ENCODE data around the gene SLC38A7. TPM values are rescaled to one million over a fixed set of nuclear protein-coding genes. Genes with fewer than 3 reads are reported as not detected.

SLC38A7 gene
- total and polyA plus RNA-seq, 2 of the 13 experiments (the other 11 are each of a cell fraction or from before 2014, with no cell fraction given): 13.2 to 14.1 TPM

- TF ChIP-seq ZSCAN9 (CRISPR knock-in tag; IDR thresholded peaks at IDR 0.05; ENCODE audit: borderline replicate concordance): peak; percentile 88
- peak; percentile 90 for TF ChIP-seq SSRP1 (CRISPR knock-in tag; IDR thresholded peaks at IDR 0.05)
- no peak; the same call in 1 of the 2 replicates for TF ChIP-seq SNAPC5 (CRISPR knock-in tag; IDR thresholded peaks at IDR 0.05; ENCODE audit: borderline replicate concordance)
- peak; percentile 95 for TF ChIP-seq TARDBP (CRISPR knock-in tag; IDR thresholded peaks at IDR 0.05)
- peak; percentile 71; the same call in 1 of the 2 replicates for TF ChIP-seq SIX4 (CRISPR knock-in tag; IDR thresholded peaks at IDR 0.05)
- peak; percentile 89; the same call in 1 of the 2 replicates for TF ChIP-seq SIN3A (IDR thresholded peaks at IDR 0.05; ENCODE audit: borderline replicate concordance, low read depth, low read length)
- peak; percentile 99 for TF ChIP-seq HDAC1 (CRISPR knock-in tag; IDR thresholded peaks at IDR 0.05)
- TF ChIP-seq MAF1 (CRISPR knock-in tag; IDR thresholded peaks at IDR 0.05; ENCODE audit: borderline replicate concordance): peak; percentile 93
- peak; percentile 77; the same call in 1 of the 2 replicates for TF ChIP-seq ZNF724P (CRISPR knock-in tag; IDR thresholded peaks at IDR 0.05; ENCODE audit: borderline replicate concordance)
- TF ChIP-seq SRF (IDR thresholded peaks at IDR 0.05; ENCODE audit: low read depth, low read length): no peak
- no peak for TF ChIP-seq FOXP1 (IDR thresholded peaks at IDR 0.05)
- TF ChIP-seq FOXP1 (CRISPR knock-in tag; IDR thresholded peaks at IDR 0.05): no peak
- TF ChIP-seq MAFF (IDR thresholded peaks at IDR 0.05; ENCODE audit: low read depth, low read length): no peak
- TF ChIP-seq, protein P1, sequence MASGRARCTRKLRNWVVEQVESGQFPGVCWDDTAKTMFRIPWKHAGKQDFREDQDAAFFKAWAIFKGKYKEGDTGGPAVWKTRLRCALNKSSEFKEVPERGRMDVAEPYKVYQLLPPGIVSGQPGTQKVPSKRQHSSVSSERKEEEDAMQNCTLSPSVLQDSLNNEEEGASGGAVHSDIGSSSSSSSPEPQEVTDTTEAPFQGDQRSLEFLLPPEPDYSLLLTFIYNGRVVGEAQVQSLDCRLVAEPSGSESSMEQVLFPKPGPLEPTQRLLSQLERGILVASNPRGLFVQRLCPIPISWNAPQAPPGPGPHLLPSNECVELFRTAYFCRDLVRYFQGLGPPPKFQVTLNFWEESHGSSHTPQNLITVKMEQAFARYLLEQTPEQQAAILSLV (CRISPR knock-in tag; IDR thresholded peaks at IDR 0.05; ENCODE audit: borderline replicate concordance): peak; percentile 94
- TF ChIP-seq, protein P2, sequence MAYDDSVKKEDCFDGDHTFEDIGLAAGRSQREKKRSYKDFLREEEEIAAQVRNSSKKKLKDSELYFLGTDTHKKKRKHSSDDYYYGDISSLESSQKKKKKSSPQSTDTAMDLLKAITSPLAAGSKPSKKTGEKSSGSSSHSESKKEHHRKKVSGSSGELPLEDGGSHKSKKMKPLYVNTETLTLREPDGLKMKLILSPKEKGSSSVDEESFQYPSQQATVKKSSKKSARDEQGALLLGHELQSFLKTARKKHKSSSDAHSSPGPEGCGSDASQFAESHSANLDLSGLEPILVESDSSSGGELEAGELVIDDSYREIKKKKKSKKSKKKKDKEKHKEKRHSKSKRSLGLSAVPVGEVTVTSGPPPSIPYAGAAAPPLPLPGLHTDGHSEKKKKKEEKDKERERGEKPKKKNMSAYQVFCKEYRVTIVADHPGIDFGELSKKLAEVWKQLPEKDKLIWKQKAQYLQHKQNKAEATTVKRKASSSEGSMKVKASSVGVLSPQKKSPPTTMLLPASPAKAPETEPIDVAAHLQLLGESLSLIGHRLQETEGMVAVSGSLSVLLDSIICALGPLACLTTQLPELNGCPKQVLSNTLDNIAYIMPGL (CRISPR knock-in tag; IDR thresholded peaks at IDR 0.05; ENCODE audit: borderline replicate concordance in 1 of 2, low read depth in 1 of 2): peak; percentile 100
- TF ChIP-seq, protein P3, sequence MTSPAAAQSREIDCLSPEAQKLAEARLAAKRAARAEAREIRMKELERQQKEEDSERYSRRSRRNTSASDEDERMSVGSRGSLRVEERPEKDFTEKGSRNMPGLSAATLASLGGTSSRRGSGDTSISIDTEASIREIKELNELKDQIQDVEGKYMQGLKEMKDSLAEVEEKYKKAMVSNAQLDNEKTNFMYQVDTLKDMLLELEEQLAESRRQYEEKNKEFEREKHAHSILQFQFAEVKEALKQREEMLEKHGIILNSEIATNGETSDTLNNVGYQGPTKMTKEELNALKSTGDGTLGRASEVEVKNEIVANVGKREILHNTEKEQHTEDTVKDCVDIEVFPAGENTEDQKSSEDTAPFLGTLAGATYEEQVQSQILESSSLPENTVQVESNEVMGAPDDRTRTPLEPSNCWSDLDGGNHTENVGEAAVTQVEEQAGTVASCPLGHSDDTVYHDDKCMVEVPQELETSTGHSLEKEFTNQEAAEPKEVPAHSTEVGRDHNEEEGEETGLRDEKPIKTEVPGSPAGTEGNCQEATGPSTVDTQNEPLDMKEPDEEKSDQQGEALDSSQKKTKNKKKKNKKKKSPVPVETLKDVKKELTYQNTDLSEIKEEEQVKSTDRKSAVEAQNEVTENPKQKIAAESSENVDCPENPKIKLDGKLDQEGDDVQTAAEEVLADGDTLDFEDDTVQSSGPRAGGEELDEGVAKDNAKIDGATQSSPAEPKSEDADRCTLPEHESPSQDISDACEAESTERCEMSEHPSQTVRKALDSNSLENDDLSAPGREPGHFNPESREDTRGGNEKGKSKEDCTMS (CRISPR knock-in tag; conservative IDR thresholded peaks at IDR 0.05): 0 out of 2 replicates have a peak, but pooled peaks have one; percentile 60
- TF ChIP-seq KDM5A (IDR thresholded peaks at IDR 0.05; ENCODE audit: borderline replicate concordance, low read length): peak; percentile 89
- peak; percentile 69 for TF ChIP-seq ARHGAP35 (CRISPR knock-in tag; IDR thresholded peaks at IDR 0.05; ENCODE audit: borderline replicate concordance)
- peak; percentile 85 for TF ChIP-seq SAFB2 (CRISPR knock-in tag; IDR thresholded peaks at IDR 0.05; ENCODE audit: borderline replicate concordance, low read depth)
- peak; percentile 92; the same call in 1 of the 2 replicates for TF ChIP-seq KLF11 (CRISPR knock-in tag; IDR thresholded peaks at IDR 0.05)
- TF ChIP-seq ZNF367 (CRISPR knock-in tag; IDR thresholded peaks at IDR 0.05; ENCODE audit: borderline replicate concordance): peak; percentile 93; the same call in 1 of the 2 replicates
- TF ChIP-seq IRF2 (CRISPR knock-in tag; IDR thresholded peaks at IDR 0.05): peak; percentile 98
- peak; percentile 74 for TF ChIP-seq TMF1 (CRISPR knock-in tag; IDR thresholded peaks at IDR 0.05; ENCODE audit: low read depth)
Measured at GRCh38 chr16:58733671-58734458, 49.3 kb upstream of the SLC38A7 start, which contains the start of gene GOT2 (continued).

Data from HepG2 (cell line).